Prostate gland (tissue), 2 donors: ENCODE data around the gene LARP4B.

Source experiments
- POLR2A ChIP-seq: fragments of 450-650 bp; IDR thresholded peaks from one replicate; pipeline ENCODE4 v1.6.1; 2016; ENCODE audit warnings: antibody characterized with exemption, mild to moderate bottlenecking
- TF ChIP-seq, protein P1 (sequence below), 4 experiments: fragments of 200-600 bp in 2 of 4; fragments of 450-650 bp in 2 of 4; sonication (generic) in 2 of 4; IDR thresholded peaks; 1 replicate in 3 of 4; 2 replicates in 1 of 4; pipeline ENCODE4 v1.5.1; 2016 to 2019; ENCODE audit warnings: antibody characterized with exemption in 4 of 4, mild to moderate bottlenecking in 2 of 4, moderate library complexity in 2 of 4

DNA sequence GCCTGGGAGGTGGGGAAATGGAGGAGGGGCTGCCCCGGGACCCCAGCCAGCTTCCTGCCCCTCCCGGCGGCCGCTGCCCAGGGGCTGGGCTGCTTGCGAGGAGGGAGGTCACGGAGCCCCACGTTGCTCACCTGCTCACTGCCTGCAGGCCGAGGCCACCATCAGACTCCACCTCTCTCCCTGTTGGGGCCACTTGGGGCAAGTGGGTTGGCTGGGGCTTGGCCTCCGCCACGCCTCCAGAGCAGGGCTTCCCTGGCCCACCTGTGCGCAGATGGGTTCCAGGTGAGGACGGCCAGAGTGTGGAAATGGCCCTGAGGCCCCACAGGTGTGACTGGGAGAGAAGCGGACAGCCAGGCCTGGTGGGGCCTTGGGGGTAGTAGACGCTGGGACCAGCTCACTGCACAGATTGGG lies 159.3 kb downstream of the LARP4B start:
- no peak for TF ChIP-seq POLR2A
- TF ChIP-seq, protein P1, sequence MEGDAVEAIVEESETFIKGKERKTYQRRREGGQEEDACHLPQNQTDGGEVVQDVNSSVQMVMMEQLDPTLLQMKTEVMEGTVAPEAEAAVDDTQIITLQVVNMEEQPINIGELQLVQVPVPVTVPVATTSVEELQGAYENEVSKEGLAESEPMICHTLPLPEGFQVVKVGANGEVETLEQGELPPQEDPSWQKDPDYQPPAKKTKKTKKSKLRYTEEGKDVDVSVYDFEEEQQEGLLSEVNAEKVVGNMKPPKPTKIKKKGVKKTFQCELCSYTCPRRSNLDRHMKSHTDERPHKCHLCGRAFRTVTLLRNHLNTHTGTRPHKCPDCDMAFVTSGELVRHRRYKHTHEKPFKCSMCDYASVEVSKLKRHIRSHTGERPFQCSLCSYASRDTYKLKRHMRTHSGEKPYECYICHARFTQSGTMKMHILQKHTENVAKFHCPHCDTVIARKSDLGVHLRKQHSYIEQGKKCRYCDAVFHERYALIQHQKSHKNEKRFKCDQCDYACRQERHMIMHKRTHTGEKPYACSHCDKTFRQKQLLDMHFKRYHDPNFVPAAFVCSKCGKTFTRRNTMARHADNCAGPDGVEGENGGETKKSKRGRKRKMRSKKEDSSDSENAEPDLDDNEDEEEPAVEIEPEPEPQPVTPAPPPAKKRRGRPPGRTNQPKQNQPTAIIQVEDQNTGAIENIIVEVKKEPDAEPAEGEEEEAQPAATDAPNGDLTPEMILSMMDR (IDR thresholded peaks at IDR 0.05) = no peak
